ENCODE data around the gene SOCS1. TPM values are rescaled to one million over a fixed set of nuclear protein-coding genes. Genes with fewer than 3 reads are reported as not detected.

The SOCS1 gene, protein sequence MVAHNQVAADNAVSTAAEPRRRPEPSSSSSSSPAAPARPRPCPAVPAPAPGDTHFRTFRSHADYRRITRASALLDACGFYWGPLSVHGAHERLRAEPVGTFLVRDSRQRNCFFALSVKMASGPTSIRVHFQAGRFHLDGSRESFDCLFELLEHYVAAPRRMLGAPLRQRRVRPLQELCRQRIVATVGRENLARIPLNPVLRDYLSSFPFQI
- total RNA-seq = 100 to 1,000 TPM; 167 to 170 TPM

DNA sequence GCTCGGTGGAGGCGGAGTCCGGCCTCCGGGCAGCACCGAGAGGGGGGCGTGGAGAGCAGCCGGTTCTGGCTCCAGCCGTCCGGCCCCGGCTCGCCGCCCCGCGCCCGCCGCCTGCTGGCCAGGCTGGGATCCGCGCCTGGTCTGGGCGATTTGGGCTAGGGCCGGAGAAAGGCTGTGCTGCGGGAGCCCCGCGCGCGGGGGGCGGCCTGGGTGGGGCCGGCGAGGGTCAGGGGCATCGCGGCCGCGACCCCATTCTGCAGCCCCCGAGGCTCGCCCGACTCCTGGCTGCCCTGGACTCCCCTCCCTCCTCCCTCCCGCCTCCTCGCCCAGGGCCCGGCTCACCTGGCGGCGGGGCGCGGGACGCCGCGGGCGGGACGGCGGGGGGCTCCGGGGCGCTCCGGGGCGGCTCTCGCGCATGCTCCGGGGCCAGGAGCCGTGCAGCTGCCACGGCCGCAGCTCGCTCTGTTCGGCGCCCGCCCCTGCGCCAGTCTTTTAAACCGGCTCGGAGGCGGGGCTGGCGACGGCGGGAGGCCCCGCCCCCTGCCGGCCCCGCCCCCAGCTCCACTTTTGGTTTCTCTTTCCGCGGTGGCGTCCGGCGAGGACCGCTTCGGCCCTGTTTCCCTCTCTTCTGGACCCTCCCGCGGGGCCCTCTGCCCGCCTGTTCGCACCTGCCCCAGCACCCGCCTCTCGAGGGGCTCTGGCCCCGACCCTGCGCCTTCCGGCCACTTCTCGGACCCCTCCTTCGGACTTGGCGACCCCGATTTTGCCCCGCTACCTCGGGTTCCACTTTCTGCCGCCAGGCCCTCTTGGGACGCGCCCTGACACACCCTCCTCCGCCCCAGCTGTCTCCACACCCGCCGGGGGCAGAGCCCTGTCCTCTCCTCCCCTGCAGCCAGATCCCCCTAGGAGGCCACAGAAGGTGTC lies at the start of gene SOCS1:
TSS of gene SOCS1 (minus strand) at position 468 of the 924 bp plus-strand sequence. CDS start 726 bp downstream, outside the sequence.

DNA sequence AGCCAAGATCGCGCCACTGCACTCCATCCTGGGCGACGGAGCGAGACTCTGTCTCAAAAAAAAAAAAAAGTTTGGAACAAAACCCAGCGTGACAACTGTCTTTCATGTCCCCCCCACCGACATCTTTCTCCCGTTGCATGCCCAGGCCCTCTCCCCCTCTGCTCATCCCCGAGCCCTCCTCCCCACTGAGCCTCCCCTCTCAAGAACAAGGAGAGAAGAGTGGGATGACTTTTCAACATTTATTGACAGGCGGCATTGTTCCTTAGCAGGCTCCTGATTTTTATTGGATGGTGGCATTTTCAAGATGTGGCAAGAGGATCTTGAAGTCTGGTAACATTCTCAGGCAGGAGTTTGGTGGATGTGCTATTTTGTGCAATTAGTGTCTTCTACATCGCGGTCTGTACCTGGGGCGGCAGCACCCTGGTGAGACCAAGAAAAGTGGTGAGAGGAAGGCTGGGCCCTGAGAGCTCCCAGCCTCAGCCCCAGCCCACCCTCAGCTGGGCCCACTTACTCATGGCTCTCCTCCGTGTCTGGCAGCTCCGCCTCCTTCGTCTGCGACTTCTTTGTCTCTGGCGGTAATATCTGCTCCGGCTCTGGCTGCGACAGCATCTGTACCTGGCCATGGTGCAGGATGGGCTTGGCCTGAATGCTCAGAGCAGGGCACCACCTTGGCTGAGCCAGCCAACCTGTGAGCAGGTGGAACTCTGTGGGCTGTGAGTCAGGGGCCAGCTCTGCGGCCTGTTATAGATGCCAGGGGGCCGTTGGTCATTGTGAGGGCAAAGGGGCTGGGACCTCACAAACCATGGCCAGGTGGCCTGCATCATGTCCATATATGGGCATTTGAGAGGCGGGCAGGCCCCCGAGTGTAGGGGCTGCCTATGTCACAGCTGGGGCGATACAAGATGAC lies 24.9 kb upstream of the SOCS1 start, which contains the start of gene PRM1:
TSS of gene PRM1 (minus strand) at position 715 of the 907 bp plus-strand sequence. CDS start at position 623, 92 bp downstream.

DNA sequence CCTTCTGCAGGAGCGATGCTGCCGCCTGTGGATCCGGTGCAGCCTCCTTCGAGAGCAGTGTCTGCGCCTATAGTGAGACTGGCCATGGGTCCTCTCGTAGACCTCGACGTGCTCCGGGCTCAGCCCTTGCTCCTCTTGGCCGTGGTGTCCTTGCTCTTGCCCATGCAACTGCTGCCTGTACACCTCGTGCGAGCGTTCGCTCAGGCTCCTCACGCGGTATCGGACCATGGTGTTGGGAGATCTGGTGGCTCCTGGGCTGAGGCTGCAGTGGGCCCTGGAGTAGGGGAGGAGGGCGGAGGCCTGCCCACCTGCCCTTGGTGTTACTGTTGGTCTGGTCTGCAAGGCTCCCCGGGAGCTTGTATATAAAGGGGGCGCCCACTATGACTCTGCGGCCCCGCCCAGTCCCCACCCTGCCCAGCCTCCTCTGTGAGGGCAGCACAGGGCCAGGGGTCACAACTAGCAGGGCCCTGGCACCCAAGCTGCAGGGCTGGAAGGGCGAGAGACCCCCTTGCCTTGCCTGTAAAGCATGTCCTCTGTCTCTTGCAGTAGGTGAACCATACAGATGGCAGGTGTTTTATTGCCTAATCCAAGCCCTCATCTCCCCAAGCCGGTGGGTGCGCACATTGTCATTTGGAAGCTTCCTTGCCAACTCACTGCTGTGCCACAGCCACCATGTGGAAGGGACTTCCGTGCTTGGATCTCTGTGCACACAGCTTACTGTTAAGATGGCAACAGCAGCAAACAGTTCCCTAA lies 20.3 kb upstream of the SOCS1 start, which contains the start of gene PRM2:
TSS of gene PRM2 (minus strand) at position 338 of the 753 bp plus-strand sequence. CDS start at position 228, 110 bp downstream.

DNA sequence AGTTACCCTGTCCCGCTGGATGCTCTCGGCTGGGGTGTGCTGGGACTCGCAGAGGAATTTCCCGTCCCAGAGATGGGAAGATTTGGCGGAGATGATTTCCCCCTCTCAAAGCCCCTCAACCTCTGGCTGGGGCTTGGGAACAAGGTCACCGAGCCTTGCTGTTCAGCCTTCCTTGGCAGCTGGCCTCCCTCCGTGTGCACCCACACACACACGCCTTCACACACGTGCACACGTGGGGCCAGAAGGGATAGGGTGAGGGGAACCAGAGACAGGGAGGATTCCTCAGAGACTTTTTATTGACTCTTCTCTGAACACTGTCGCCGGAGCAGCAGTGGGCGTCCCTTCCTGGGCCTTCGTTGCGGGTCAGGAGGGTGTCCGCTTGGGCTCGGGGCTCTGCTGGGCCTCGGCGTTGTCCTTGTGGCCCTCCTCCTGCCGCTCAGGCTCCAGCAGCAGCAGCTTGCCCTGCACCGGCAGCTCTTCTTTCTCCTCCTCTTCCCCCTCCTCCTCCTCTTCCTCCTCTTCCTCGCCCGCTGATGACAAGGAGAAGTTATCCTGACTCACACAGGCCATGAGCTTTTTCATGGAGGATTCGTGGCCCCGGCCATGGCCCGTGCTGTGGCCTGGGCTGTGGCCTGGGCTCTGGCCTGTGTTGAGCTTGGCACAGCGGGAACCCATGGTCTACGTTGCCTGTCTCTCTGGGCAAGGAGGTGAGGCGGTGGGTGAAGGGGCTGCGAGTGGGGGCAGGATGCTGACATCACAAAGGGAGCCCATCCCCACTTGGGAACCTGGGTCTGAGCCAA lies 17.1 kb upstream of the SOCS1 start, which contains the start of gene PRM3:
TSS of gene PRM3 (minus strand) at position 709 of the 800 bp plus-strand sequence. CDS start at position 675, 34 bp downstream.

DNA sequence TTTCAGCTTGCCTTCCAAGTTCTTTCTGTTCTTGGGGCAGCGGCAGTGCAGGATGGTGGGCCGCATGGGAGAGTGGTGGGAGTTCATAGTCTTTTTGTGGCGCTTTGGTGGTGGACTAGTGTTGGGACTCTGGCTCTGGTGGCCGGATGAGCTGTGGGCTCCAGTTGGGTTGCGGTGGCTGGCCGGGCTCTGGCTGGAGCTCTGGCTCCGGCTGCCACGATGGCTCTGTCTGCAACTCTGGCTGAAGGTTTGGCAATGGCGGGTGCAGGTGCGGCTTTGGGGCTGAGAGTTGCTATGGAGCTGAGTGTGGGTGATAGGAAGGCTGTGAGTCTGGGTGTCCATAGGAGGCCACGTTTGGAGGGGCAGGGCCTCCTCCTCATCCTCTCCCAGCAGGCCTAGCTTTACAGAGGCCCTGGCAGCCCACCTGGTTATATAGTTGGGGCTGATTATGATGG lies 12.9 kb upstream of the SOCS1 start, which contains the start of gene TNP2:
TSS of gene TNP2 (minus strand) at position 405 of the 455 bp plus-strand sequence. CDS start at position 342, 63 bp downstream.

Other genes starting within 250 kb of the SOCS1 start
- gene TNP2, start 13.1 kb upstream of the SOCS1 start, total RNA-seq = not detected
- not detected for gene PRM3, start 17.4 kb upstream of the SOCS1 start, total RNA-seq
- gene PRM2, start 20.3 kb upstream of the SOCS1 start, total RNA-seq = not detected
- not detected for gene PRM1, start 25.1 kb upstream of the SOCS1 start, total RNA-seq
- gene RMI2, start 89.3 kb upstream of the SOCS1 start, total RNA-seq = 10 to 100 TPM; 58.4 to 59.7 TPM

Measured in activated naive CD4-positive, alpha-beta T cell treated with anti-CD3 and anti-CD28 coated beads, Interleukin-2, amount 10 ng/mL, durations not matched to agents 5 hours and 36 hours (primary cell).